Epithelial cell of esophagus (primary cell): Measurements from ENCODE around the gene PAX2.

ENCODE experiments used
- DNase-seq: peaks from one replicate; pipeline ENCODE4 v3.0.0; 2010; ENCODE audit warnings: low read depth
- H3K4me3 ChIP-seq: 2 replicates; pipeline ENCODE4 v1.5.1; 2011; ENCODE audit warnings: mild to moderate bottlenecking, low read length, control low read depth
- CTCF ChIP-seq: IDR thresholded peaks from 2 replicates; pipeline ENCODE4 v1.5.1; 2011; ENCODE audit warnings: low read depth, mild to moderate bottlenecking, low read length, control low read depth, inconsistent platforms; ENCODE audit not compliant: insufficient read depth; ENCODE audit errors: missing control alignments

The PAX2 gene

DNA sequence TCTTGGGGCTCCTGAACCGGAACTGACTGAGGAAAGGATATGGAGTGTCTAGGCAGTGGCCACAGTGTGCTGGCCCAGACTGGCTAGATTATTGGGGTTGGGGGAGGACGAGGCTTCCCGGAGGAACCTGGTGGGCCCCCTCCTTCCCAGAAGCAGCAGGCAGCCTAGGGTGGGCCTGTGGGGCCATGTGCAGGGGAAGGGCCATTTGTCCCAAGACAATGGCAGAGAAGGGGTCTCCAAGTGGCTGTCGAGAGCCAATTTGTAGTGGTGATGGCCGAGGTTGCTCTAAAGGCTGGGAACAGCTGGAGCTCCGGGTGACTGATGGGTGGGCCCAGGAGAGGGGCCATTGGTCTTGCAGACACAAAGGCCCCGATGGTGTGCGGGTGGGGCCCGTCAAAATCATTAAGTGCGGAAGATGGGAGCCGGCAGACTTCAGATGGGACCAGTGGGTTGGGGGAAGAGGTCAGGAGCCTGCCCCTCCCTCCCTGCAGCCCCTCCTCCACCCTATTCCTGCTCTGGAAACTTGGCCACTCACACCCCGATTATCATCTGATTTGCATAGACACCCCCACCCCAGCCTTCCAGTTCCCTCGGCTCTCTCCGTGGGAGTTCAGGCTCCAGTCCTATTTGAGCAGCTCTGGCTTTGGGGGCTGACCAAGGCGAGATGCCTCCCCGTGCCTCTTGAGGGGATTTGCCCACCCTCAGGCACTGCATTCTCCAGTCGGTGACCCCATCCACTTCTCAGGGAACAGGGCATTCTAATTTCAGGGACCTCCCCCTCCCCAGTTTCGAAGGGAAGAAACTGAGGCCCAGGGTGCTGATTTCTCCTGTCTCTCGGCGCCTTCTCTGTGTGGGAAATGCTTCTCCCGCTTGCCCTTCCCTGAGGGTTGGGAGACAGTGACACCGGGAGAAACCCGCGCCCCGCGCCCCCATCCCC is 36.0 kb upstream of the PAX2 start:
- H3K4me3 ChIP-seq, result no peak overlapping the region
- DNase-seq, result no peak
- no peak for TF ChIP-seq CTCF

GRCh38 chr10:100710151-100710871 is 35.1 kb upstream of the PAX2 start:
- no peak for TF ChIP-seq CTCF
- DNase-seq, result no peak
- no peak overlapping the region for H3K4me3 ChIP-seq

- no peak for TF ChIP-seq CTCF
- H3K4me3 ChIP-seq, result no peak overlapping the region
- no peak for DNase-seq
These were observed 32.1 kb upstream of the PAX2 start for GRCh38 chr10:100713049-100713858.

GRCh38 chr10:100713859-100714565 is 31.4 kb upstream of the PAX2 start:
- no peak for TF ChIP-seq CTCF
- no peak for DNase-seq
- no peak overlapping the region for H3K4me3 ChIP-seq

GRCh38 chr10:100714566-100714950 is 30.8 kb upstream of the PAX2 start:
- H3K4me3 ChIP-seq, result no peak overlapping the region
- DNase-seq, result no peak
- no peak for TF ChIP-seq CTCF

DNA sequence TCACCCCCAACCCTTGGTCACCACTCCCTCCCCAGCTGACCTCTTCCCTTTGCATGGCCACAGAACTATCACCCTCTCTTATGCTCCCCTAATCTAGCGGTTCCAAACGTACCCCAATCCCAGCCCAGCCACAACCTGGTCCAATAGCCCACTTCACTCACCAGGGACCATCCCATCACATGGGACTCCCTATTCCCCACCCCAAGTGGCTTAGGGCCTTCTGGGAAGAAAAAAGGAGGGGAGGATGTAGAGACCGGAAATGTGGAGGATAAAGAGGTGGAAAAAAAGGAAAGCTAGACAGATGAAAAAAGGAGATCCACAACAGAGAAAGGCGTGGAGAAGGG is 30.3 kb upstream of the PAX2 start:
- no peak for TF ChIP-seq CTCF
- DNase-seq, result no peak

More for the DNA sequence above, 30.3 kb upstream of the PAX2 start:
- no peak overlapping the region for H3K4me3 ChIP-seq
